HL-60/S4 treated with retinoic acid at 250 ng/mL for 4 days and 3 days (cell line): ENCODE results near the gene HGS.

Experiments used
- in situ Hi-C: fragments of 300-500 bp; cut with MboI; formaldehyde crosslinking; loops from 2 replicates; pipeline ENCODE4 v1.7.0; 2022; ENCODE audit warnings: low sequenced_read_pairs

HGS gene

GRCh38 chr17:81683584-81684441 is at the start of gene HGS, which contains the start of gene ARL16:
Gene HGS, plus strand, starts transcription at chr17:81684011. Its CDS starts 56 bp downstream, at chr17:81684067.
Gene ARL16, minus strand, starts transcription at chr17:81683797. Its CDS starts 44 bp downstream, at chr17:81683753.
- in situ Hi-C loops = no loop called here

GRCh38 chr17:81635431-81635830 is 48.4 kb upstream of the HGS start:
- in situ Hi-C loops = no loop called here

DNA sequence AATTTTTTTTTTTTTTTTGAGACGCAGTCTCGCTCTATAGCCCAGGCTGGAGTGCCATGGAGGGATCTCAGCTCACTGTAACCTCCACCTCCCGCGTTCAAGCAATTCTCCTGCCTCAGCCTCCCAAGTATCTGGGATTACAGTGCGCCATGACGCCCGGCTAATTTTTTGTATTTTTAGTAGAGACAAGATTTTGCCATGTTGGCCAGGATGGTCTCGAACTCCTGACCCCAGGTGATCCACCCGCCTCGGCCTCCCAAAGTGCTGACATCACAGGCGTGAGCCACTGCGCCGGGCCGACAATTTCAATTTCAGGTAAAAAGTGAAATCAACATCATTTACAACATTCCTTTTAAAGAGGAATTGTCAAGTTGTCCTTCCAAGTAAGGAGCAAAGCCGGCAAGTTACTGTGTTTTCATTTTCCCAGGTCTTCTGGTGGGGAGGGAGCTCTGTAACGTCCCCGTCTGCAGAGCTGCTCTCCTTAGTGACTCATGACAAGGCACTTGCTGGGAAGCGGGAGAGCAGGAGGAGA is 47.8 kb upstream of the HGS start:
- in situ Hi-C loops = no loop called here

- in situ Hi-C loops = no loop called here
Observed at GRCh38 chr17:81636505-81637288, 47.1 kb upstream of the HGS start, which contains the start of the genes NPLOC4 and TSPAN10. Gene NPLOC4, minus strand, starts transcription at chr17:81637112. Its CDS starts 182 bp downstream, at chr17:81636930. Gene TSPAN10, plus strand, starts transcription at chr17:81637196. Its CDS starts 5,217 bp downstream, at chr17:81642413.

DNA sequence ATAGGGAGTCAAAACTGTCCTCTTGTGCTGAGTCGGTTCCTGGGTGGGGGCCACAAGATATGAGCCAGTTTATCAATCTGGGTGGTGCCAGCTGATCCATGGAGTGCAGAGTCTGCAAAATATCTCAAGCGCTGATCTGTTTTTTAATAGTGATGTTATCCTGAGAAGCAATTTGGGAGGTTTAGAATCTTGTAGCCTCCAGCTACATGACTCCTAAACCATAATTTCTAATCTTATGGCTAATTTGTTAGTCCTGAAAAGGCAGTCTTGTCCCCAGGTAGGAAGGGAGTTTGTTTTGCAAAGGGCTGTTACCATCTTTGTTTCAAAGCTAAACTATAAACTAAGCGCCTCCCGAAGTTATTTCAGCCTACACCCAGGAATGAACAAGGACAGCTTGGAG is 45.1 kb upstream of the HGS start:
- in situ Hi-C loops = no loop called here

- in situ Hi-C loops = no loop called here
Observed at GRCh38 chr17:81640011-81640410, 43.8 kb upstream of the HGS start.

- in situ Hi-C loops = no loop called here
Observed at GRCh38 chr17:81641825-81642489, 41.9 kb upstream of the HGS start.

GRCh38 chr17:81644496-81644895 is 39.3 kb upstream of the HGS start:
- in situ Hi-C loops = no loop called here

GRCh38 chr17:81644976-81645952 is 38.5 kb upstream of the HGS start:
- in situ Hi-C loops = no loop called here

GRCh38 chr17:81646869-81647600 is 36.8 kb upstream of the HGS start:
- in situ Hi-C loops = no loop called here

- in situ Hi-C loops = no loop called here
Observed at GRCh38 chr17:81647640-81648012, 36.2 kb upstream of the HGS start.

GRCh38 chr17:81648013-81648706 is 35.7 kb upstream of the HGS start:
- in situ Hi-C loops = no loop called here

DNA sequence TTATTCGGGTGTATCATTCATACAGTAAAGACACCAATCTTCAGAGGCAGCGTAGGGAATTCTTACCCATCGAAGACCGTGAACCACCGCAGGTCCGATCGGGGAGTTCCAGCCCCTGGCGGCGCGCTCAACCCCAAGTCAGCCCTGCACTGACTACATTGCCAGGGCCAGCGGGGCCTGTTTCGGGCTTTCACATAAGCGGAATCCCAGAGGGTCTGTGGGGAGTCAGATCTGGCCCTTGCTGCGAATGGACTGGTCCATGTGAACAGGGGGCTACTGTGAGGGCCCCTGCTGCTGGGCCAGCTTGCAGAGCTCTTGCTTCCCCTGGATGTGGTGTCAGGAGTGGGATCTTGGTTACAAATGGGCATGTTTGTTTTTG is 35.1 kb upstream of the HGS start:
- in situ Hi-C loops = no loop called here

- in situ Hi-C loops = no loop called here
Observed at GRCh38 chr17:81650951-81651350, 32.9 kb upstream of the HGS start.

DNA sequence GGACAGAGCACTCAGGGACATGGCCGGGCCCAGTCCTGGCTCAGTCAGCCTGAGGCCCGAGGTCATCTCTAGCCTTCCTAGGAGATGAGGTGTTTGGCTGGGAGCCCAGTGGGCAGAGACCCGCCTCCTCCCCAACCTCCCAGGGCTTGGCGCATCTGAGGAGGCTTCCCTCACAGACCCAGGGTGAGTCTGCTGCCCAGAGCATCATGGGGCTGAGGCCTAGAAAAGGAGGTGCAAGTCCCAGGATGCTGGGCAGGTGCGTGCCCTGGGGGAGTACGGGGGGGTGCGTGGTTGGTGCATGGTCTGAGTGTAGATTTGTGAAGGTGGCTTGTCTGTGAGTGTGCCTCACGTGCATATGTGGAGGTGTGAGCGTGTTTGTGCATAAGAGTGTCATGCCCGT is 32.1 kb upstream of the HGS start:
- in situ Hi-C loops = no loop called here

GRCh38 chr17:81652906-81653771 is 30.7 kb upstream of the HGS start:
- in situ Hi-C loops = no loop called here

- in situ Hi-C loops = no loop called here
Observed at GRCh38 chr17:81655378-81656117, 28.3 kb upstream of the HGS start.
